HUES64 (cell line): ENCODE results near the gene KIF15.
"Not testable (repeated sequence)": the region's sequence is repeated elsewhere in the genome, so short reads cannot be mapped to it uniquely, and the experiment has no call there.

ENCODE experiments used
- H3K27ac ChIP-seq: 2 replicates; pipeline ENCODE4 v1.7.0; 2013; ENCODE audit warnings: low read depth, low read length, inconsistent platforms
- H3K27me3 ChIP-seq: 2 replicates; pipeline ENCODE4 v1.6.1; 2013; ENCODE audit warnings: mild to moderate bottlenecking, low read length; ENCODE audit not compliant: insufficient read depth
- H3K36me3 ChIP-seq: 2 replicates; pipeline ENCODE4 v1.6.1; 2013; ENCODE audit warnings: mild to moderate bottlenecking, low read length; ENCODE audit not compliant: insufficient read depth
- H3K4me1 ChIP-seq: 2 replicates; pipeline ENCODE4 v1.6.1; 2013; ENCODE audit warnings: mild to moderate bottlenecking, low read length, moderate library complexity; ENCODE audit not compliant: insufficient read depth
- H3K4me3 ChIP-seq: 2 replicates; pipeline ENCODE4 v1.5.1; 2013; ENCODE audit warnings: mild to moderate bottlenecking, low read length, moderate library complexity
- H3K9ac ChIP-seq: 2 replicates; pipeline ENCODE4 v1.6.1; 2013; ENCODE audit warnings: mild to moderate bottlenecking, low read depth, low read length
- H3K9me3 ChIP-seq: 2 replicates; pipeline ENCODE4 v1.6.1; 2013; ENCODE audit warnings: low read depth, low read length; ENCODE audit not compliant: insufficient read depth
- WGBS: fragments of 150-250, 120-280 bp; methylation state at CpG from one replicate; pipeline ENCODE4 v1.1.7; 2013; ENCODE audit warnings: missing lambda C conversion rate; 5-methylcytosine and 5-hydroxymethylcytosine counted together

The KIF15 gene

GRCh38 chr3:44827196-44827595, 65.6 kb downstream of the KIF15 start:
- H3K27ac ChIP-seq = no peak overlapping the region
- H3K9ac ChIP-seq = no peak overlapping the region
- no peaks in the 10 kb centered on the region for H3K4me1 ChIP-seq
- peaks cover 86% of the 10 kb centered on the region for H3K36me3 ChIP-seq
- H3K4me3 ChIP-seq = no peak overlapping the region
- peaks cover 5% of the 10 kb centered on the region; the same call in 1 of the 2 replicates for H3K9me3 ChIP-seq
- WGBS = 95% methylated on average over 3 of the region's 3 CpGs
- no peaks in the 10 kb centered on the region for H3K27me3 ChIP-seq

GRCh38 chr3:44831232-44831631, 69.6 kb downstream of the KIF15 start:
- no peaks in the 10 kb centered on the region for H3K9me3 ChIP-seq
- H3K4me3 ChIP-seq = no peak overlapping the region
- H3K27ac ChIP-seq = no peak overlapping the region
- 100% methylated on average over 3 of the region's 5 CpGs for WGBS
- H3K27me3 ChIP-seq = no peaks in the 10 kb centered on the region
- H3K36me3 ChIP-seq = peaks cover 80% of the 10 kb centered on the region
- H3K4me1 ChIP-seq = no peaks in the 10 kb centered on the region
- no peak overlapping the region for H3K9ac ChIP-seq

- no peak overlapping the region for H3K9ac ChIP-seq
- no peaks in the 10 kb centered on the region for H3K4me1 ChIP-seq
- 95% methylated on average over 1 of the region's 1 CpG for WGBS
- no peaks in the 10 kb centered on the region for H3K27me3 ChIP-seq
- H3K4me3 ChIP-seq = no peak overlapping the region
- no peak overlapping the region for H3K27ac ChIP-seq
- peaks cover 80% of the 10 kb centered on the region for H3K36me3 ChIP-seq
- H3K9me3 ChIP-seq = peaks cover 7% of the 10 kb centered on the region; the same call in 1 of the 2 replicates
Measured at GRCh38 chr3:44832032-44832431, 70.4 kb downstream of the KIF15 start.

GRCh38 chr3:44832965-44833364, 71.4 kb downstream of the KIF15 start:
- Histone ChIP-seq H3K9ac (no peak overlapping the region), H3K27ac (no peak overlapping the region), H3K4me1 (no peaks in the 10 kb centered on the region), H3K36me3 (peaks cover 80% of the 10 kb centered on the region), H3K27me3 (no peaks in the 10 kb centered on the region), H3K4me3 (no peak overlapping the region), H3K9me3 (peaks cover 11% of the 10 kb centered on the region; the same call in 1 of the 2 replicates)
- 89% methylated on average over 1 of the region's 2 CpGs for WGBS

DNA sequence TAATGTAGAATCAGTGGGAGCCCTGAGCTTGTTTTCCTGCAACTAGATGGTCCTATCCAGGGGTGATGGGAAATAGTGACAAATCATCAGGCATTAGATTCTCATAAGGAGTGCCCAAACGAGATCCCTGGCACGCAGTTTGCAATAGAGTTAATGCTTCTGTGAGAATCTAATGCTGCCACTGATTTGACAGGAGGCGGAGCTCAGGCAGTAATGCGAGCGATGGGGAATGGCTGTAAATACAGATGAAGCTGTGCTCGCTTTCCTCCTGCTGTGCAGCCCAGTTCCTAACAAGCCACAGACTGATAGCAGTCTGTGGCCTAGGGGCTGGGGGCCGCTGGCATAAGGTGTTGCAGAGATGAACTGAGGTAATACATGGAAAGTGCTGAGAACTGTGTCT, 71.8 kb downstream of the KIF15 start:
- Histone ChIP-seq H3K9me3 (peaks cover 11% of the 10 kb centered on the region; the same call in 1 of the 2 replicates), H3K9ac (no peak overlapping the region), H3K27ac (no peak overlapping the region), H3K4me3 (no peak overlapping the region), H3K36me3 (peaks cover 80% of the 10 kb centered on the region), H3K27me3 (no peaks in the 10 kb centered on the region), H3K4me1 (no peaks in the 10 kb centered on the region)
- 89% methylated on average over 7 of the region's 7 CpGs for WGBS

DNA sequence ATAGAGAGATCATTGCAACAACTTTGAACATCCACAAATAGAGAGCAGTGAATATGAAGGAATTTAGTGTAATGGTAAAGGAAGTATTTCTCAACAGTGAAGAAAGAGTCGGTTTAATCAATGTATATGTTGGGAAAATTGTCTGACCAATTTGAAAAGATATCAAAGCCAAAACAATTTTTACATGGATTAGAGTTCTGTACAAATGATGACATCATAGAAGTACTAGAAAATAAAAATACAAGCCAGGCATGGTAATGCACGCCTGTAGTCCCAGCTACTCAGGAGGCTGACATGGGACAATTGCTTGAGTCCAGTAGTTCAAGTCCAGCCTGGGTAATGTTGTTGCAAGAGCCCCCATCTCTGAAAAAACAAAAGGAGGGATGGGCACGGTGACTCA, 74.1 kb downstream of the KIF15 start:
- H3K36me3 ChIP-seq = peaks cover 87% of the 10 kb centered on the region
- WGBS = 95% methylated on average over 3 of the region's 3 CpGs
- H3K27me3 ChIP-seq = no peaks in the 10 kb centered on the region
- H3K4me1 ChIP-seq = no peaks in the 10 kb centered on the region
- no peak overlapping the region for H3K4me3 ChIP-seq
- H3K9ac ChIP-seq = no peak overlapping the region
- no peak overlapping the region for H3K27ac ChIP-seq
- H3K9me3 ChIP-seq = peaks cover 11% of the 10 kb centered on the region; the same call in 1 of the 2 replicates

- no peaks in the 10 kb centered on the region for H3K4me1 ChIP-seq
- 95% methylated on average over 2 of the region's 2 CpGs for WGBS
- H3K9me3 ChIP-seq = 0 out of 2 replicates have a peak, but pooled peaks cover under 1% of the 10 kb centered on the region
- H3K27me3 ChIP-seq = no peaks in the 10 kb centered on the region
- H3K9ac ChIP-seq = no peak overlapping the region
- H3K36me3 ChIP-seq = peaks cover 95% of the 10 kb centered on the region
- no peak overlapping the region for H3K27ac ChIP-seq
- H3K4me3 ChIP-seq = no peak overlapping the region
Measured at GRCh38 chr3:44842376-44842775, 80.8 kb downstream of the KIF15 start.

DNA sequence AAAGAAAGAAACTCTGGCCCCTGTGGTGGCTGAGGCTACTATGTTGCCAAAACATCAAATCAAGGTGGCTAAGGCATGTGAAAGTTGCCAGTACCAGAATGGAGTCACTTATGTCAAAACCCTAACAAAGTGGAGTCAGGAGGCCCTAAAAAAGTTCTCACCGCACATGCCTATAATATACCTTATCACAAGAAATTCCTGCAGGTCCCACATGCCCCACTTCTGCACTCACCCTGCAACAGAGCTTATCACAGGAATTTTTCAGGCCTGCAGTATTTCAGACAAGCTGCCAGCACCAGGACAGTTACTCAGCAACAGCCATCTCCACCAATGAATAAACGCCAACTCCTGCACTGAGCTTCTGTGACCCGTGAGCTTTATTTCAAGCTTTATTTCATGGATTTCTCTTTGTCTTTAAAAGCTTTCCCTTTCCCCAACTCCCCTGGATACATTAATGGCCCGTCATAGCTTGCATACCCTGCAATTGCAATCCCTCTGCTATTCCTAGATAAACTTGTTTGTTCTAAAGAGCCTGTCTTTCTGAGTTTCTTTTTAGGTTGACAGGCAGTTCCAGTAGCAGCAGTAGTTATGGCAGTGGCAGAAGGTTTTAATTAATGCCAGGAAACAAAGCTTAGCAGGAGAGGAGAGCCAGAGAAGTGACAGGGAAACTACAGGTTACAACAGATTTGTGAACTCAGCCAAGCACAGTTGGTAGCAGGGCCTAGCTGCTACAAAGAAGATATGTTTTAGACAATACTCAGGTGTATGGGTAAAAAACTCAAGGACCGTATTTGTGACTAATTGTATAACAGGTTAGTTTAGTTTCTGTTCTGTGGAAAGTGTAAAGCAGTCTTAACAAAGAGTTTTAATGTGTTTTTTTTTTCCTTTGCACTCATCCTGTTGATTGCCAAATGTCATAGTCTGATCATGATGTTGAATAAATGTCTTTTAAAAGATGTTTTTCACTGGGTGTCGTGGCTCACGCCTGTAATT, 84.2 kb downstream of the KIF15 start:
- Histone ChIP-seq H3K36me3 (peaks cover 89% of the 10 kb centered on the region), H3K9me3 (no peaks in the 10 kb centered on the region), H3K27ac (no peak overlapping the region), H3K4me1 (no peaks in the 10 kb centered on the region), H3K4me3 (no peak overlapping the region), H3K27me3 (no peaks in the 10 kb centered on the region), H3K9ac (no peak overlapping the region)
- 94% methylated on average over 7 of the region's 7 CpGs for WGBS

GRCh38 chr3:44848634-44849033, 87.0 kb downstream of the KIF15 start:
- H3K4me3 ChIP-seq = no peak overlapping the region
- H3K9me3 ChIP-seq = peaks cover 2% of the 10 kb centered on the region; the same call in 1 of the 2 replicates
- WGBS = 98% methylated on average over 1 of the region's 1 CpG
- no peaks in the 10 kb centered on the region for H3K4me1 ChIP-seq
- H3K27ac ChIP-seq = no peak overlapping the region
- H3K9ac ChIP-seq = no peak overlapping the region
- no peaks in the 10 kb centered on the region for H3K27me3 ChIP-seq
- H3K36me3 ChIP-seq = peaks cover 89% of the 10 kb centered on the region

DNA sequence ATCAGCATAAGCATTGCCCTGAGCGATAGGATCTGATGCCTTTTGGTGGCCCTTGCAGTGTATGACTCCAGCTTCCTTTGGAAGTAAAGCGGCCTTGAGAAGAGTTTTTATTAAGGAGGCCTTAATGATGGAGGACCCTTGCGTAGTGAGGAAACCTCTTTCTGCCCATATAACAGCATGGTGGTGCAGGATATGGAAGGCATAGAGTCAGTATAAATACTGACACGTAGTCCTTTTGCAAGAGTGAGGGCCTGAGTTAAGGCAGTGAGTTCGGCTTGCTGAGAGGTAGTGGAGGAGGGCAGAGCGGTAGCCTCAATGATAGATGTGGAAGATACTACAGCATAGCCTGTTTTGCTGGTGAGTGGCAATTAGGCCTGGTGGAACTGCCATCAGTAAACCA, 95.1 kb downstream of the KIF15 start:
- H3K27me3 ChIP-seq, H3K9ac ChIP-seq, H3K27ac ChIP-seq, H3K4me3 ChIP-seq, H3K4me1 ChIP-seq, H3K9me3 ChIP-seq: not testable (repeated sequence)
- peaks cover 31% of the 10 kb centered on the region for H3K36me3 ChIP-seq
- 96% methylated on average over 6 of the region's 6 CpGs for WGBS

- no peaks in the 10 kb centered on the region for H3K9me3 ChIP-seq
- no peaks in the 10 kb centered on the region for H3K36me3 ChIP-seq
- H3K27ac ChIP-seq = no peak overlapping the region
- WGBS = 92% methylated on average over 4 of the region's 4 CpGs
- no peaks in the 10 kb centered on the region for H3K27me3 ChIP-seq
- H3K9ac ChIP-seq = no peak overlapping the region
- no peak overlapping the region for H3K4me3 ChIP-seq
- peaks cover 7% of the 10 kb centered on the region for H3K4me1 ChIP-seq
Measured at GRCh38 chr3:44860117-44860516, 98.5 kb downstream of the KIF15 start.
